NCI-H2107 (cell line): ENCODE measurements around the gene CNTNAP2.
"Not testable (repeated sequence)": the region's sequence is repeated elsewhere in the genome, so short reads cannot be mapped to it uniquely, and the experiment has no call there.

Source experiments
- DNase-seq: peaks from one replicate; lab custom pipeline; 2025; lab: John Stamatoyannopoulos, UW

CNTNAP2 gene

DNA sequence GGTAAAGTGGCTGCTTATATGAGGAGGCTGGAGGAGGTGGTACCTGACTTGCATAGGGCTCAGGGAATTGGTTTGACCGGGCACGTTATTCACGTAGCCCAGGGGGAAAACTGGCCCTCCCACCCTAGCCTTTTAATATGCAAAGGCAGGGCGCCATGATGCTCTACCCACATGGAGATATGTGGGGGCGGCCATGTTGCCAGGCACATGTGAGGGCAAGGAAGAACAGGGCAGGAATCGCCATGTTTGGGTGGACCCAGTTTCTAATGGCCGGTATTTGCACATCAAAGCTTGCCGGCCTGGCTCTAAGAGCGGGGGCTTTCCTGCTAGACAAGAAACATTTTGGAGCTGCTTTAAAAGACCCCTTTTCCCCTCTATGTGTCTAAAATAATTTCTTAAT is 1524.2 kb downstream of the CNTNAP2 start:
- no peak for DNase-seq

DNA sequence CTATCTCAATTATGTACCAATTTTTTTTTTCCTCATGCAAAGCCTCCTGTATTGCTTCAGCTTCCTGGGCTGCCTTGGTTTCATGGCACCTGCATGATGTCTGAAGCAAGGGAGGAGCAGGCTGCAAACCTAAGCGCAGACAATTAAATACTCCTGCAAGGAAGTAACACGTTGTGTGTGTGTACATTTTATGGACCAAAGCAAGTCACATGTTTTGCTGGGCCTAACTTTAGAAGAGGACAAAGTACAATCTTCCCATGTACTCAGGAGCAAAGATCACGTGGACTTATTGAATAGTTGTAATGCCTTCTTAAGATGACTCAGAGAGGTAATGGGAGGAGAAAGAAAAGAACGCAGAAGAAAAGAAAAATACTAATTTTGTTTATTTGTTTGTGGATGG is 1530.0 kb downstream of the CNTNAP2 start:
- DNase-seq = no peak

DNA sequence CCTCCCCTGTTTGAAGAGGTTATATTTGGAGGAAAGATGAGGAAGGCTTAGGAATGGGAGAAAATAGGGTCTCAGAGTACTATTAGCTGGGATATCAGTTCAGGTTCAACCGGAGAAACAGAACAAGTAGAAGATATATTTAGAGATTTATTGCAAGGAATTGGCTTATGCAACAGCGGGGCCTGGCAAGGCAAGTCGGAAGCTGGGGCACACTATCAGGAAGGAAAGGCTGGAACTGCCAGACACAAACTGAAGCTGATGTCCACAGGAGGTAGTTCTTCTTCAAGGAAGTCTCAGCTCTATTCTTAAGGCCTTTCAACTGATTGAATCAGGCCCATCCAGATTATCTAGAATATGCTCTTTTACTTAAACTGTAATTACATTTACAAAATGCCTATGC is 1534.4 kb downstream of the CNTNAP2 start:
- DNase-seq = no peak

DNA sequence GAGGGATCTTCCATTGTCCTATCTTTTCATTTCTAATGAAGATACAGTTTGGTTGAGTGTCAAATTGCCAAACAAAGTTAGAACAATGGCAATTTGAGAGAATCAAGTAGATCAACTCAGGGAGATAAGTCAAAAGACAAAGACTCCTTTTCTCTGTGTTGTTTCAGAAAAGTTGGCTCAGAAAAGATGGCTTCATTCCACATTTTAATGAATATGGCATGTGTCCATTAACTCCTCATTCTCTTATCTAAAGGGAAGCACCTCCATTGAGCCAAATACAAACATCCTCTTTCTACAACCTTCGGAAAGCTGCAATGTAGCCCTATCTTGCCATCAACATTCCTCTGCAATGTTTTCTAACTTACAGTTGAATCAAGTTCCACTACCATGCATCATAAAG is 1535.0 kb downstream of the CNTNAP2 start:
- no peak for DNase-seq

DNA sequence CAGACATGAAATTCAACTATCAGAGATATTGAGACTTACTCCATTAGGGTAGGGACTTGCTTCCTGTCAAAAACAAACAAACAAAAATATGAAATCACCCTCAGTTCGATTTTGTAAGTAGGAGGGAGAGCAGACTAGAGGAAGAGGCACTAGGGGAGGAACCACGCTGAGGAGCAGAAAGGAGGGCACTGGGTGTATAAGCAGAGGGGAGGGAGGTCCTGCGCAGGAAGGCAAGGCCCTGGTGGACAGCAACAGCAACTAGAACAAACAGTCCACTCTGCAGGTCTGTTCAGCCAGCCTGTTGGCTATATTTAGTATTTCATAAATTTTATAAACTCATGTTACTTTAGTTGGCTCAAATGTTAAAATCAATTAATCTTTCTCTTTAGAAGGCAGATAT is 1536.9 kb downstream of the CNTNAP2 start:
- no peak for DNase-seq

DNA sequence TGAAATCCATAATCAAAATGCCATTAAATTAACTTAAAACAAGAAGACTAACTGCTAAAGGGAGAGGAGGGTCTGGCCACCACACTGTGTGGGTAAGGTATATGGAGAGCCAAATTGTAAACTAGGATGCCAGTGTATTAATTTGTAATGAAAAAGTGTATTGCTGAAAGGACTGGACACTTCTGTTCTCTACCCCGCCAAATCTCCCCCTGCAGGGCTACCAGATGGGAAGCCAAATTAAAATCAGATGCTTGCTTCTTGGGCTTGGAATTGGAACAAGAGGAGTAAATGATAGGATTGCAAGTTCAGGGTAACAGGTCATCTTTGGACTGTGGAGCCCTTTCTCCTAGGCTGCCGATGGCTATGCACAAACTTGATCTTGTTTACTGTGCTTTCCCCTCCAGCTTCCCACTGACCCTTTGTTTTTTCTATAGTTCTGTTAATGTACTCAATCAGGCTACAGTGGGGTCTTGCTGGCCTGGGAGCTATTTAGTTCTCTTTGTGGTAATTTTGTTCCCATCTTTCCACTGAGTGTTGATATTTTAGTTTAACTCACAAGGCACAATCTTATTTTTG is 1541.9 kb downstream of the CNTNAP2 start:
- no peak for DNase-seq

DNA sequence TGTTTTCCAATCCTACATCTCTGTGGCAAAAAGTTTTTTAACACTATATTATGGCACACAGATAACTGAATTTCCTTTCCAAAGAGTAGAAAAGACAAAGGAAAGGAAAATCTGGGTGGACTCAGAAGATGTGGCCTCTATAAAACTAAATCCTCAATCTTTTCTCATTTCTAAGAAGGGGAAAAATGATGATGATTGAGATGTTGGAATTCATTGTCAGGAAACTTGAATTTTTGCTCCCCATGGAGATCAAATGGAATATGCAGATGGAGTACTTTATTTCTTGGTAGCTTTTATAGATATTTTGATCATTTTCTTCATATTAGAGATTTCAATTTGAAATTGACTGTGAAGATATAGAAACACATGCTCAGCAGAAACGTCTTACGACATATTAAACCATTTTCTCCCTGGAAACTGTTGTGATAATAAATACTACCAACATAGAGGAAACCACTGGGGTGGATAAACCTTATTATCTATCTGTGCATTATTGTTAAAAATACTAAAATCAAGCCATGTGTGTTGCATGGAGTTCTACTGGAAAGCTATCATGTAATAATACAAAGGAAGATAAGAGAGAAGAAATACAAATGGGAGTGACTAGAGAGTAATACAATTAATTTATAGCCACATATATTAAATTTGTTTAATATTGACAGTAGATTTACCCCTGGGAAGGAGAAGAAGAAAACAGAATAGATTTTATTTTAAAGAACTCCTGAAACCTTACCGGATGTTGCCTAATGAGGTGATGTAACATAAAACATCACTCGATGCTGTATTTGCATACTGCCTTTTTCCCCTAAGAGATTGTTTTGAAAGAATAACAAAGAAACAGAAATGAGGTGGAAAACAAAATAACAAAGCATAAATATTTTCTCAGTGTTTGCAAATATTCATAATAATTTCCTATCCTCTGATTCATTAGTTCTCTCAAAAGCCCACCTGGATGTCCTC is 1542.7 kb downstream of the CNTNAP2 start:
- no peak for DNase-seq

DNA sequence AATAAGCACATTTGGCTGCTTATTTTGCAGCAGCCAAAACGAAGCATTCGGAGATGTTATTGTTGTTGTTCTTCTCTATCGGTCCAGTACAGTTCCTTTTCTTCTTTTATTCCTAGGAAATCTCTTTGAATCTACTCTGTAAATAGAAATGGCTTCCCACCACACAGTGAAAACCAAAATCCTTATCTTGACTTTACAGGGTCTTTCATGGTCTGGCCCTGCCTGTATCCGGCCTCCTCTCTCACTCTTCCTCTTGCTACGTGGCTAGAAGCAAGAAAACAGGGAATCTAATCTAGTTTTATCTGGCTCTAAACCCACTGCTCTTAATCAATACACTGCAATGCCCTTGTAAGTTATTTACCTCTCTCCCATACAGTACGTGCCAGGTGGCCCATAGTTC is 1547.9 kb downstream of the CNTNAP2 start:
- no peak for DNase-seq

DNA sequence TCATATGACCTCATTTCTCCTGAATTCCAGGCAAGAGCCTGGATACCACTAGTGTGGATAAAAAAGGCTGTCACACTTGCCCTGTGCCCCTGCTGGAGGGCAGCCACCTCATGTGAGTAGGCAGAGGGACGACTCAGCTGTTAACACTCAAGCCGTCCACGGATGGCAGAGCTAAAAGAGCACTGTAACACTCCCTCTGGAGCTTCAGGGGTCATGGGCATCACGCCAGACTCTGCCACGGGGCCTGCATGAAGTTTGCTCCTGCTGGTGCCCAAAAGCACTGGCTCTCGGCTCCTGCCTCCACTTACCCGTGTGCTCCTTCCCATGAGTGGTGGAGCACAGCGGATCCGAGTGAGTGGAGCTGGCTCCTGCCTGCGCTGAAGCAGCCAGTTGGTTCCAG is 1554.2 kb downstream of the CNTNAP2 start:
- no peak for DNase-seq

DNA sequence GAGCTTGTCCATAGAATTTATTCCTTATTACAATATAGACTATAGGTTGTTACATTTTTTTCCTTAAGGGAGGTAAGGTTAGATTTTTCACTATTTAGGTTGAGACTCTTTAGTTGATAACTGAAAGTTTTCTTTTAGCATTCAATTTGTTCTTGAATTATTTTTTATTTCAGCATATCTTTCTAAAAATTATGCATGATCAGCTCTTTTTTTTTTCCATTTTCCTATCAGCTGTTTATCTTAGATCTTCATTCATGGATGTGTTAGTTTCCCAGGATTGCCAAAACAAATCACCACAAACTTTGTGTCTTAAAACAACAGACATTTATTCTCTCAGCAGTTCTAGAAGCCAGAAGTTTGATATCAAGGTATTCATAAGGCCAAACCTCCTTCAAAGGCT is 1558.1 kb downstream of the CNTNAP2 start:
- no peak for DNase-seq

DNA sequence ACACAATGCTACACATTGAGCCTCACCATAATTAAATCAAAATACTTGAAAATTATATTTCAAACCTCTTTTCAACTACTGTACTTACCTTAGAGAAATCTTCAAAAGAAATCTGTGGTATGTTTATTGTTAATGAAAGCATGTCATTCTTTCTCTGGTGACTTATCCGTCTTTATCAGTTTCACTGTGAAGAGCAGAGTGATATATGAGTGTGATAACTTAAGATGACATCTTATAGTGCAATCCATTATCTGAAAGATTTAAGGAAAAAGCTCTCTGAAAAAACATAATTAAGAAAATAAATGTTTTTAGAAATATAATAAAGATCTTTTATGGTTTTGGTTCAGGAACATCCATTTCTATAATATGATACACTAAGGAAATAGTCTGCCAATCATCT is 1562.3 kb downstream of the CNTNAP2 start:
- DNase-seq = no peak

DNA sequence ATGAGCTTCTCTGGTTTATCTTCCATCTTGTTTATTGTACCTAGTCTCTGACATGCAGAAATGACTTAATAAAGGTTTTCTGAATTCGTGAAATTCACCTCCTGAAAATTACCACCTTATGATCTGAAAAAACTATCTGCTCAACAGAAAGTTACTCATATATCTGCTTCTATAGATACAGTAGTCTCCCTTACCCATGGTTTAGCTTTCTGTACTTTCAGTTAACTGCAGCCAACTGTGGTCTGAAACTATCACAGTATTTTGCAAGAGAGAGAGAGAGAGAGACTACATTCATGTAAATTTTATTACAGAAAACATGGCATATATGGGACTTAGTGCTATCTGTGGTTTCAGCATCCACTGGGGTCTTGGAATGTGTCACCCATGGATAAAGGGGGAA is 1564.9 kb downstream of the CNTNAP2 start:
- no peak for DNase-seq

DNA sequence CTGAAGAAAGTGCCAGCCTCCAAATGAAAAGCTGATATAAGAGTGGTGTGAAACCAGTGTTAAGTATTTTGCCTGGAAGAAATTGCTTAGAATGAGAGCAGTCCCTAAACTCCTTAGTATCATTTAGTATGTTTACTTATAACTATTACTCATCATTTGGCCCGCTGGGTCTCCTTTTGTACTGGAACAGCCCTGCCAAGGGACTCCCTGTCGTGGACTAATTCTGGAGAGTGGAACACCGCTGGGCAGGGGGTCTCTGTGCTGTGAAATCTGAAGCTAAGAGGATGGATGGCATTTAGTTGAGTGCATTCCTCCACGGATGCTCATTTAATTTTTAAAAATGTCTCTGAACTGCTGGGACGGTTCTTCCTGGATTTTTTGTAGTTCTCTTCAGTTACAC is 1584.1 kb downstream of the CNTNAP2 start:
- no peak for DNase-seq

DNA sequence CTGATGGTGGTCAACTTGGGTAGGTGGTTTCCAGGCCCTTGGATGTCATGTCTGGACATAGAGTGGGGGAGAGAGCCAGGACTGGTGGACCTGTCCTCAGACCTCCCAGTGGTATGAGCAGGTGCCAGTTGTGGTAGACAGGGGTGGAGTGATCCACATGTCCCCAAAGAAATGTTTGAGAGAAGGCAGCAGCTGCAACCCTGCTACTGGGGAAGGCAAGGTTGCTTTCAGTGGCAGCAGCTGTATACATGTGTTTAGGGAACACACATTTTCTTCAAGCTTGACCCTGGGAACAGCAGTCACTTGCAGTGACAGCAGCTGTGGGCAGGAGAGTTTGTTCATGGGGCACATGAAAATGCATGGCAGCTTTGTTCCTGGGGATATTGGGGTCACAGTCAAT is 1591.3 kb downstream of the CNTNAP2 start:
- DNase-seq = no peak

DNA sequence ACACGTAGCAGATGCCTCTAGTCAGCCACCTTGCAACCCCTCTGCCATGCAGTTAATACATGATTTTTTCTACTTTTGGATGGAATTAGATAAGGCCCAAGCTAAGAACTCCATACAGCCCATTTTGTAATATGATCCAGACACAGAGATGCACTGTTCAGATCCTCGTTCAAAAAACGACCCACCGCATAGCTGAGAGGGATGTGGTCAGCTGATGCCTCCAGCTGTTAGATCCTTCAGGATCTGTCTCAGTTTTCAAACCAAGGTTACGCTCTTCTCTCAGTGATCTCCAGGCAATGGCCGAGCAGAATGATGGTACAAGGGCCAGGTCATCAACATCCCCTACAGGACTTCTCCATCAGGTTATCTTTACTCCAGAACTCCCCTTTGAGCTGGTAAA is 1592.3 kb downstream of the CNTNAP2 start:
- no peak for DNase-seq

DNA sequence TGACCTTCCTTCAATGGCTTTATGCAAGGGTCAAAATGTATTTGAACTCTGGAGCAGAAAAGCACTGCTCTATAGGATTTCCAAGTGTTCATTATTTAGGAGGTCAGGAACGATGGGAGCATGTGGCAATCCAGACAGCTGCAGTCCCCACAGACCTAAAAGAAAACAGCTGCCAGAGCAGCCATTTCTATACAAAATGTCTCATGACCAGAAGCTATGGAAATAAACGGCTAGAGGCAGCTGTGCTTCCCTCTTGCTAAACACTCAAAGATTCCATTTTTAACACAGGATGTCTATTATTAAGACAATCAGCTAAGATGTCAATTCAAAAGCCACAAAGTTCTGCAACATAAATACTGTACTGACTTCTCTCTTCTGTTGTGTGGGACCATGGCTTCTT is 1594.8 kb downstream of the CNTNAP2 start:
- no peak for DNase-seq

DNA sequence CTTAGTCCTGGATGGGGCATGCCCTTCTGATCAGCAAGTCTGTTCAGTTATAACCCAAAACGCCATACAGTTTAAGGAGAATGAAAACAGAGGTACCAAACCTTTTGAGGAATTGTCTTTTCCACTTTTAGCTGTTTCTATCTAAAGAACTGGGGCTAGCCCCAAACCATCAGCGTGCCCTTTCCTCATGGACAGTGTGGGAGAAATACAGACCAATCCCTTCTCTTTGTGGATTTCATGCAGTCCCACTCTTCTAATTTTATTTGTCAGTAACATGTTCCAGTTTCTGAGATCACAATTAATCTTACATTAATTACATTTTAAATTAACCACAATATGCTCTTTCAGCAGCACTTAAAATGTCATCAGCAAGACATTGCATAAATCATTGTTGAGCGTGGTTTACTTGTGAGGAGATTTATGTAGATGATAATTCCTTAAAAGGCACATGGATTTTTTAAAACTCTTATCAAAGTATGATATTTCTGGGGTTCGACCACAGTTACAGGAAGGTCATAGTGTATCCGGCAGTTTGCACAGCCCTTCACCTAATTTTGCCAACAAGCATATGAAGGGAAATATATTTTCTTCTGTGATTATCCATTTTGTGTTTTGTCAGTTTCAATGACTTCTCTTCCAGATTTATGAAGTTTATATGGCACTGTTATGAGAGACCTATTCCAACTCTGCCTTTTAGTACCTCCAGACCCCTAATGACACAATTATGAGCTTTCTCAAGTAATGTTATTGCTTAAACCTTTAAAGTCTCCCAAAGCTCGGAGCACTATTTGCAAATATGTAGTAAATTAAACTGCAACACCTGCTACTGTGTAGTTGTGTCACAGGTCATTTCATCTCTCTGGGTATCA is 1605.6 kb downstream of the CNTNAP2 start:
- DNase-seq = no peak

DNA sequence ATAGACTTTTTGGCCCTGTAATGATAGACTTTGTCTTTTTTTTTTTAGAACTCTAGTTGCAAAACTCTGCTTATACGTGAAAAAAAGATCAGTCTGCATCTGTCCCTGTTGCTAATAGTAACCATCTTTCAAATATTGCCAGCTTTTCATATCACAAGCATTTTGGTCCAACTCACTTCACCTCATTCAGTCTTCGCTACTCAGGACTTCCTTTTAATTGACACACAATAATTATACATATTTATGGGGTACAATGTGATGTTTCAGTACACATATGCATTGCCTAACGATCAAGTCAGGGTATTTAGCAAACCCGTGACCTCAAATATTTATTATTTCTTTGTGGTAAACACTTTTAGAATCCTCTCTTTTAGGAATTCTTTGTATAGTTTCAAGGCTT is 1606.9 kb downstream of the CNTNAP2 start:
- DNase-seq = no peak

DNA sequence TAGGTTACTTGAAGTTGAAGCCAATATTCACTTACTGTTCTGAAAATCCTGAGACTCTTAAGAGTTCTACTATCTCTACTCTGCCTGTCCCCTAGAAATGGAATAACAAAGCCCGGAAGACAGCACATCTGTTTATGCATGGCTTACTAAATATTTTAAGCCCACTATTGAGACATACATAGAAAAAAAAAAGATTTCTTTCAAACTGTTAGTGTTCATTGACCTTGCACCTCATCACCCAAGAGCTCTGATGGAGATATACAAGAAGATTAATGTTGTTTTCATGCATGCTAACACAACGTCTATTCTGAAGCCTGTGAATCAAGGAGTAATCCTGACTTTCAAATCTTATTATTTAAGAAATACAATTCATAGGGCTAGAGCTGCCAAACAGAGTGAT is 1614.7 kb downstream of the CNTNAP2 start:
- no peak for DNase-seq

DNA sequence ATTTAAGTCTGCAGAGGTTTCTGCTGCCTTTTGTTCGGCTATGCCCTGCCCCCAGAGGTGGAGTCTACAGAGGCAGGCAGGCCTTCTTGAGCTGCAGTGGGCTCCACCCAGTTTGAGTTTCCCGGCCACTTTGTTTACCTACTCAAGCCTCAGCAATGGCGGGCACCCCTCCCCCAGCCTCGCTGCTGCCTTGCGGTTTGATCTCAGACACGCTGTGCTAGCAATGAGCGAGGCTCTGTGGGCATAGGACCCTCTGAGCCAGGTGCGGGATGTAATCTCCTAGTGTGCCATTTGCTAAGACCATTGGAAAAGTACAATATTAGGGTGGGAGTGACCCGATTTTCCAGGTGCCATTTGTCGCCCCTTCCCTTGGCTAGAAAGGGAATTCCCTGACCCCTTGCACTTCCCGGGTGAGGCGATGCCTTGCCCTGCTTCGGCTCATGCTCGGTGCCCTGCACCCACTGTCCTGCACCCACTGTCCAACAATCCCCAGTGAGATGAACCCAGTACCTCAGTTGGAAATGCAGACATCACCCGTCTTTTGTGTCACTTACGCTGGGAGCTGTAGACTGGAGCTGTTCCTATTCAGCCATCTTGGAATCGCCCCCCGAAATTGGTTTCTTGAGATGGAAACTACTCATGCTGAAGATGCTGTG is 1621.1 kb downstream of the CNTNAP2 start:
- DNase-seq = not testable (repeated sequence)

DNA sequence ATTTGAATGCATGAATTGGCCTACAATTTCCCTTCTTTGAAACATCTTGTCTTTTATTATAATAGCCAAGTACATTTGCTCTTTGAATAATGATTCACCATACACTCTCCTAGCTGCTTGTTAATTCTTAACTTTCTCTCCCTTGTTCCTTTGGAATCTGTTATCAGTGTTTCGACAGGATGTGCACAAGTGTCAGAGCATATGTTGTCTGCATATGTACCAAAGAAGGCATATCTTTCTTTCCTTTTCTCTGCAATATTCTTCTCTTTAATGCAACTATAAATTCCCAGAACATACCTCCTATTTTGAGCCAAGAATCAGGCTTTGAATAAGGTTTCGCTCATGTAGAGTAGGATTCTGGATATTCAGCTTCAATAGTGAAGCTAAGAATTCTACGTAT is 1625.7 kb downstream of the CNTNAP2 start:
- no peak for DNase-seq

DNA sequence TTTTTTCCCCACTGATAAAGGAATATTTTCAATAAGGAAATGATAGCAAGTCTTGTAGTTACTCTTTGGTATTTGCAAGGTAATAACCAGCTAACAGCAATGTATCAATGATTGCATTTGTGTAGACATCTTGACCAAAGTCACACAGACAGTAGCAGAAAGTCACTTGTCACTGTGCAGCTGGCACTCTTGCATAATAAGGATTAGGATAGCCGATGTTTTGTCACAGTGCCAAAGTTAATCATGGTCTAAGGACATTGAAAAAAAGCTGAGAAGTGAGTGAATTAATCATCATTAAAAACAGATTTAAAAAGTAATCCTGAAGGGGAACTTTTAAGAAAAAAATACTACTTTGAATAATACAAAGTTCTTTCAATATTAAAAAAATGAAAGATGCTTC is 1639.7 kb downstream of the CNTNAP2 start:
- no peak for DNase-seq
